A172 (cell line): ENCODE measurements around the gene TMPRSS4. TPM values are rescaled to one million over a fixed set of nuclear protein-coding genes. Genes with fewer than 3 reads are reported as not detected.

Experiments
- DNase-seq: peaks from one replicate; pipeline ENCODE4 v3.0.0-alpha.2; 2015; ENCODE audit warnings: low spot score
- total RNA-seq: library from RNA; depleted of rRNA; stranded (reverse); fragments of >200 nt; shearing (Covaris generic); gene quantifications from 2 replicates; pipeline ENCODE4 v1.2.3, GENCODE V29; 2014

TMPRSS4 gene
- total RNA-seq, 1 experiment from 2014 or later: not detected

DNA sequence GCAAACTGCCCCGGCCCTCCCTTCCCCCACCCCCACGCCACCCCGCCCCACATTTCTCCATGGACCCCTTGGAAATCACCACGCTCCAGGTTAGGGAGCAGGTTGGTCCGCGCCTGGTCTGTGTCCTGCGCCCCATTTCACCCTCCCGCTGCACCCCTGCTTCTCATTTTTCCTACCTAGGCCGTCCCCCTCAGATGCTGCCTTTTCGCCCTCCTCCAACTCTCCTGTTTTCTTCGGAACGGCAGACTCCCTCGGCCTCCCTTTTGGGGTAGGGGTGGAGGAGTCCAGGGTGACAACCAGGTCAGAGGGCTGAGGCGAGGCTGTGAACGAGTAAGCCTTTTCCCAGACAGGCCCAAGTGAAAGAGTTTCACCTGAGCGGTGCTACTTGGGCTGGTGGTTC is 76.6 kb downstream of the TMPRSS4 start:
- DNase-seq: no peak

DNA sequence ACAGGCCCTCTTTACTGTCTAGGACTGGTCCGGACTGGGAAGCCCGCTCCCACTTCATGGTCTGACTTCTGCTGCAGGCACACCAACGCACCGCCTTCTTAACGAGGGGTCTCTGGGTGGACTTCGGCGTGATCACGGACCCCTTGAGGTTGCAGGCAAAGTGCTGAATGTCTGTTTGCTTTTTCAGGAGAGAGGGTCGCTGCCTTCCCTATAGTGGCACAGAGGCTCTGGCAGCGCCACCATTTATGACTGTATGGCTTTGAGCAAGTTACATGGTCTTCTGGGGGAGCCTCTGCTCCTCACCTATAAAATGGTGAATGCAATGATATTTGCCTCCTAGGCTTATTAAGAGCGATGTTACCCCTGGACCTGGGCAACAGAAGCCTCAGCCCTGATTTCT is 77.1 kb downstream of the TMPRSS4 start:
- no peak for DNase-seq

DNA sequence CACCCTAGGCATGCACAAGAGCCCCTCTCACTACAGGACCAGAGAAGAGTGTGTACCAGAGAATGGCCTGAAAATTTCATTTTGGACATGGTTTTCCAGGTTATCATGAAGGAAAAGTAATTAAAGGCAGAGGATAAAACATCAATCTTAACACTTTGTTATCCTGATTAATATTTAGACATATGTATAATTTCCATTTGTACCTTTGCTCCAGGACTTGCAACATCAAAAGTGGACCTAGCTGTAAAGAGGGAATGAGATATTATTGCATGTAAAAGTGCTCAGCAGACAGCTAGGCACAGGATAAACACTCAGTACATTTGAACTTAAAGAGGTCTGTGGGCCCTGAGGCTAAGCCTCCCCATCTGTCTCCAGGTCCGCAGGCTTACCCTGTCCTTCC is 77.8 kb downstream of the TMPRSS4 start:
- DNase-seq: no peak

DNA sequence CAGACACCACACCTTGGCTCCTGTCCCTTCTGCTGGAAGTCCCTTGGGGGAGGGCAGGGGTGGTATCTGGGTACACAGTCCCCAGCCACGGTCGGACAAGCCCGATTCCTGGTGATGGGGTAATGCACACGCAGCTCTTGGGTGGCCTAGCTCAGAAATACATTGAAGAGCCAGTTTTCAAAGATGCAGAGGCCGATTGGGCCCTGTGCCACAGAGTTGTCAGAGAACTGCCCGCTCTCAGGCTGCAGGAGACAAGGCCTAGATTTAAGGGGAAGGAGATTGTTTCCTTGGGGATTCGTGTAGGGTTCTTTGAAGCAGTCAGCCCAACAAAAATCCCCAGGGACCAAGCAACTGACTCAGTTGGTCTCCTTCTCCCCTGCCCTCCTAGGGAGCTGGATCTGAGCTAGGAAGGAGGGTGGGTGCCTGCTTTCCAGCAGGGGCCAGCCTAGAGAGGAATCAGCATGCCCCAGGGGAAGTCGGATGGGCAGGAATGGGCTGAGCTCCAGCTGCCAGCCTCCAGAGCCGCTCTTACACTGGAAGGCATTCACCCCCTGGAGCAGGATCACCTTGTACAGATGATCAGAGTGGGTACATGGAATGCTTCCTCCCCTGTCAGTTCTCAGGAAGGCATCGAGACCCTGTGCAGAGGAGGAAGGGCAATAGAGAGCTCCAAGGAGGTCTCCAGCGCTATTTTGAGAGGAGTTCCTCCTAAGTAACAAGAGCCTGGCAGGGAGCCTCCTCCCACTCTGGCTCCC is 79.1 kb downstream of the TMPRSS4 start:
- DNase-seq: no peak

DNA sequence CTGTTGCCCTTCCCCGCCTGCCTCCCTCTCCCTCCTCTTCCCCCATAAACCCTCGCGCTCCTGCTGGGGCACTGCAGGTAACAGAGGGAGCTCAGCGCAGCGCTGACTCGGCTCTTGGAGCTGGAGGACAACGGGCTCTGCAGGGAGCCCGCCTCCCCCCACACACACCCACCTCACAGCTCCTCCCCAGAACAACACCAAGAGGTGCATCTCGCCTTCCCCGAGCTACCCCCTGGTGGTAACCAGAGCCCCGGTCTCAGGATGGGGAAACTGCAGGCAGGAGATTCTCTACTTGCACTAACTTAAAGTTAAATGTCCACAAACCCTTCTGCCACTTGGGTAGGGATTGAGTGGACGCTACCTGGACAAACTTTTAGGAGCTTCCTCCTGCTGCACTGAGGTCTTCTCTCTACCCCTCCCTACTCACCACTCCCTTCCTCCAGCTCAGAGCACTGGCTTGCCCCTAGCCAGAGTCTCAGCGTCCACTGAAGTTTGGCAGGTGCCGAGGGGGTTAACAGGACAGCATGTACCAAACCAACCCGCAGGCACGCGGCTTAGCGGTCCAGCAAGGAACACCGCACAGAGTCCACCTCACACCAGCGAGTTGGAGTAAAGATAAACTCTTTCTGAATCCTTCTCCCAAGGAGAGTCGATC is 79.8 kb downstream of the TMPRSS4 start:
- no peak for DNase-seq

DNA sequence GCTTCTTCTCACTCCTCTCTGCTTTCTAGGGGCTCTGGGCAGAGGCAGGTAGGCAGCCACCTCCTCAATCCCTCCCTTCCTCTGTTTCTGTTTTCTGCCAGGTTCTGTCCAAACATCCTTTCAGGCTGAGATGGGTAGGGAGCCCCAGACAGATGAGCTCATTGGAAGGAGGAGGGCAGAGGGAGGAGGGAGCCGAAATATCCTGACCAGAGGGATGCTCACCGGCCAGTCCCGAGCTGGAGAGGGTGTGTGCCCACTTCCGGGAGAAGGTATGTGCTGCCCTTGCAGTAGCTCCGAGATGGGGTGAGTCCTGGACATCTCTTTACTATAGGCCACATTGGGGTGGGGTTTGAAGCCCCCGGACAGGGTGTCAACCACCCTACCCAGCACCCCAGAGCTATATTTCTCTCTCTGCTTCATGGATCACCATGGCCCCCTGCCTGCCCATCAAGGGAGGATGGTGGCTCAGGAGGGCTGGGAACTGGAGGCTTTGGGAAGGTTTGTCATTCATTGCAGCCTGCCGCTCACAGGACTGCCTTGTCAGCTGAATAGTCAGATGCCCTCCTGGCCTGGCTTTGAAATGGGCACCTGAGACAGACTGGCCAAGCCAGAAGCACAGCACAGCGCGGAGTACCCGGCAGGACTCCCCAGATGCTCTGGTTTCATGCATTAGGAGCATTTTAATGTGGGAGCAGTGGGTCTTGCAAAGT is 80.5 kb downstream of the TMPRSS4 start:
- DNase-seq: no peak

DNA sequence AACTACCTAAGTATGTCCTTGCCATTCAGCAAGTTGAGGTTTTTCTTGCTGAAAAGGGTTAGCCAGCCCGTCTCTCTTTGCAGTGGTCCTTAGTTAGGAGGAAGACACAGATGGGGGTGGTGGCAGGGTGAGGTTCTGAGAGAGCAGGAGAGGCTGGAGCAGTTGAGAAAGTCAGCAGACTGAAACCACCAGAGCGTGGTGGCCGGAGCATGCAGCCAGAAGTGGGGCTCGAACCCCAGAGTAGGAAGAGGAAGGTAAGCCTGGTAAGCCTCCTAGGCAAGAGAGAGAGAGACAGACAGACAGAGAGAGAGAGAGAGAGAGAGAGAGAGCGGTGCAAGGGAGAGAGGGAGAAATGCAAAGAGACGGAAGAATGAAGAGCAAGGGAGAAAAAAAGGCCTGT is 84.9 kb downstream of the TMPRSS4 start:
- DNase-seq: no peak

DNA sequence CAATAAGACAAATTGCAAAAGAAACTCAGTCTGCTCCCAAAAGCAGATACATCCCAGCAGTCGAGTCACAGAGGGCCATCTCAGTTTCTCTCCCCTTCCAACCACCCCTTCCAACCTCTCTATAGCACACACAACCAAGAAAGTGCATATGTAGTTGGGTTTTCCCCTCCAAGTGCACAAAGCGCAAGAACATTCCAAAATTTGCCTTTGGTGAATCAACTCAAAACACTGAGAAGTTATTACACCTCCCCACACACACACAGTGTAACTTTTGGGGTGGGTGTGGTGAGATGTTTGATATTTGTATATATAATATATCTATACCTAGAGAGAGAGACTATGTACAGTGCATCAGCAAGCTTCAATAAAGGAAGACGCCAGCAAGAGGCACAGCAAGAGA is 86.0 kb downstream of the TMPRSS4 start:
- no peak for DNase-seq

DNA sequence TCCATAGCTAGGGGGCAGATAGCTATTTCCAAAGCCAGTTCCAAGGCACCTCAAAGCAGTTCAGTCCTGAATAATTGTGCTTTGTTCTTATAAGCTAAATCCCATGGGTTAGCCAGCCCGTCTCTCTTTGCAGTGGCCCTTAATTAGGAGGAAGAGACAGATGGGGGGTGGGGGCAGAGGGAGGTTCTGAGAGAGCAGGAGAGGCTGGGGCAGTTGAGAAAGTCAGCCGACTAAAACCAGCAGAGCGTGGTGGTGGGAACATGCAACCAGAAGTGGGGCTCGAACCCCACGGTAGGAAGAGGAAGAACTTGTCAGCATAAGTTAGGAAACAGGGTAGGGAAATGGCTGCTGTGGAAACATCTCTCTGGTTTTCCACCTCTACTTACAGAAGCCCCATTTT is 86.6 kb downstream of the TMPRSS4 start:
- DNase-seq: no peak

DNA sequence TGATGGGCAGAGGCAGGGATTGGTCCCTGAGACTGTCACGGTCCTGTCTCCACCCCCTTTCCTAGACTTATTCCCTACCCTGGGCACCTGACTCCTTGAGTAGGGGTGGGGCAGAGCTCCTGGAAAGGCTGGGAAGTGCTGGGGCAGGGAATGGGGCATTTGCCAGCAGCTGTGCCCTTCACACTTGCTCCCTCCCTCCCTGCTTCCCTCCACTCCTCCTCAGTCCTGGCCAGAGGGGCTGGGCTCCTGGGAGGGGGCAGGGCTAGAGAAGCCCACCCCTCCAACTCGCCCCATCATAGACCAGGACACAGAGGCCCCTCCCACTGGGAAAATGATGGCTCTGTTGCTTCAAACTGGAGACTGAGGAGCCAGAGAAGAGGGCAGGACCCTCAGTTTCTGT is 88.0 kb downstream of the TMPRSS4 start:
- no peak for DNase-seq

DNA sequence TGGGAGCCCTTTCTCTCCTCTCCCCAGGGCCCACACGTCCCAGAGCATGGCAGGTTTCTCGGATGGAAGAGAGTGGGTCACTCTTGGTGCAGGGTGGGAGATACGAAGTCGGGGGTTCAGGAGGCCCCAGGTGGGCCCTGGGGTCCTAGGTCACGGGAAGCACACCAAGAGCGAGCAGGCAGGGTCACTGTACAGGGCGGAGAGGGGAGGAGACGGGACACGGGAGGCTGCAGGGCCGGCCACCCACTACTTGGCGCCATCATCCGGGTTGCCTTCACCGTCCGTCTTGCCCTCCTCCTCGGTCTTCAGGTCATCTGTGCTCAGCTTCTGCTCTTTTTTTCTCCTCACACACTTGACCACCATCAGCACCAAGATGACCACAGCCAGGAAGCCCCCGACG is 89.8 kb downstream of the TMPRSS4 start:
- DNase-seq: no peak

DNA sequence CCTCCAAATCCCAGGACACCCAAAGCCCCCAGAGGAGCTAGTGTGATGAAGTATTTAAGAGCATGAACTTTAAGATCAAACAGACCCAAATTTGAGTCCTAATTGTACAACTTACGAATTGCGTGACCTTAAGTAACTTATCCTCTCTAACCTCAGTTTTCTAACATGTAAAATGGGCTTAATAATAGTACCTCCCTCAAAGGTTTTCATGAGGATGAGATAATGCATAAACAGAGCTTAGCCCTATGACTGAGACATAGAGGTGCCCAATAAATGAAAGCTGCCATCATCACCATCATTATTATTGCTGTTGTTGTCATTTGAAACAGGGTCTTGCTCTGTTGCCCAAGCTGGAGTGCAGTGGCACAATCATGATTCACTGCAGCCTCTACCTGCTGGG is 90.4 kb downstream of the TMPRSS4 start:
- DNase-seq: no peak

DNA sequence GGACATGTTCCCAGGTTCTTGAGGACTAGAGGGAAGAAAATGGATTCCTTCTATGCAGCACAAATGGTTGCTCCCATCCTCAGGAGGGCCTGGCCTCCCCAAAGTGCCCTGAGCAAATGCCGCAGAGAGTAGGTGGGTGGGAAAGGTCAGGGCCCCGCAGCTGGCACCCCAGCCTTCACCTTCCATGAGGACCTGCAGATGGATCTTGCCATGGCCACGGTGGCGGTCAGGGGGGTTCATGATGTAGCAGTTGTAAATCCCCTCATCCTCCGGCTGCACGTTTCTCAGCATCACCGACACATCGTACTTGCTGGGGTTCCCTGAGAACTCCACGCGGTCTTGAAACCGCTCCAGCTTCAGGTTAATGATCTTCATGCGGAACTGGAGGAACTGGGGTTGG is 91.0 kb downstream of the TMPRSS4 start:
- no peak for DNase-seq

DNA sequence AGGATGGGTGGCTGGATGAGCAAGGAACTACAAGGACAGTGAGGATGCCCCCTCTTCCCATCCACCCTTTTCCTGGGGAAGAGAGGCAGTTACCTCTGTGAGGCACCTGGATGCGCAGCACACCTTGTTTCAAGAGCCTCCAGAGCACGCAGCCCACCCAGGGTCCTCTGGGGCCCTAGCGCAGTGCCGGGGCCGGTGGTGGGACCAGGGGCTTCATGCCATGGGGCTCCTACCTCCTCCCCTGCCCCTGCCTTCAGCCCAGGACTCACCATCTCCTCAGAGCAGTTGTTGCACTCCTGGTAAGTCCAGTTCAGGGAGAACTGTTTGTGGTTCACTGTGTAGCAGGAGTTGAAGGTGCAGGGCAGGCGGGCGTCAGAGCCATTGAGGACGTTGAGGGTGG is 91.4 kb downstream of the TMPRSS4 start:
- DNase-seq: no peak

DNA sequence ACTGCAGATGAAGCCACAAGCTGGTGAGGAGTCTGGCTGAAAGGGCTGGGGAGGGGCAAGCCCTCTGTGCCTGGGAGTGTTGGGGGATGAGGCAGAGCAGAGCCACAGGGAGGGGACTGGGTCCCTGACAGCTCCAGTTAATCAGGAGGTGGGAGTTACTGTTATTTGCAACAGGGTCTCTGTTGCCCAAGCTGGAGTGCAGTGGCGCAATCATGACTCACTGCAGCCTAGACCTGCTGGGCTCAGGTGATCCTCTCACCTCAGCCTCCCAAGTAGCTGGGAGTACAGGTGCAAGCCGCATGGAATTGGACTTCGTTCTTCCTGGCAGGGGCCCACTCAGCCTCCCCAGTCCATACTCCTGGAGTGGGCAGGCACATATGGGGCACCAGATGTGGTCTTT is 91.9 kb downstream of the TMPRSS4 start:
- no peak for DNase-seq

DNA sequence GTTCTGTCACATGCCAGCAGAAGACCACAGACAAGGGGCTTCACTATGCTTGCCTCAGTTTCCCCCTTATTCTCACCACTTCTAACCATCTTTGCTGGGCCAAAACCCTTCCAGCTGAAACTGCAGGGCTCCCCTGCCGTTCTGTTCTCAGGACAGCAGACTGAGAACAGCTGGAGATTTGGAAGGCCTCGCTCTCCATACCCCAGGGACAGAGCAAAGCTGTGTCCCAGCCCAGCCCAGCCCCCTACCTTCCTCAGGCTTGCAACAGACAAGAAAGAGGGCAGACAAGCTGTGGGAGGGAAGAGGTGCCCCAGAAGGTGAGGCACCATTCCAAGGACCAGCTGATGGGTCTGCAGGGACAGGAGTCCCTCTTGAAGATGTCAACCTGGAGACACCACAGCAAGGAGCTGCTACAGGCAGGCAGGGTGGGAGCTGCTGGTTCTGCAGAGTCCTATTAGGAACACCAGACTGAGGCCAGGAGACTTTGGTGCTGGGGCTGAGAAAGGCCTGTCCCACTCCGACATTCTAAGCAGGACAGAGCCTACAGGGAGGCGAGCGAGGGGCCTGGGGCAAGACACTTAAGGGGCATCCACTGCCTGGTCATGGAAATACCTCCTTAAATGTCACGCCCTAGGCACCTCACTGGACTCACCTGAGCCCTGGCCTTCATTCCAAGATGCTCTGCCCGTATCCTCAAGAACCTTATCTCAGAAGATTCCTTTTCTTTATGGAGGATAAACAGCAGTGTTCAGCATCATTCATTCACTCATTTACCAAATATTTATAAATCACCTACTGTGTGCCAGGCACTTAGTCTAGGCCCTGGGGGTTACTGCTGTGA is 92.6 kb downstream of the TMPRSS4 start:
- DNase-seq: no peak

DNA sequence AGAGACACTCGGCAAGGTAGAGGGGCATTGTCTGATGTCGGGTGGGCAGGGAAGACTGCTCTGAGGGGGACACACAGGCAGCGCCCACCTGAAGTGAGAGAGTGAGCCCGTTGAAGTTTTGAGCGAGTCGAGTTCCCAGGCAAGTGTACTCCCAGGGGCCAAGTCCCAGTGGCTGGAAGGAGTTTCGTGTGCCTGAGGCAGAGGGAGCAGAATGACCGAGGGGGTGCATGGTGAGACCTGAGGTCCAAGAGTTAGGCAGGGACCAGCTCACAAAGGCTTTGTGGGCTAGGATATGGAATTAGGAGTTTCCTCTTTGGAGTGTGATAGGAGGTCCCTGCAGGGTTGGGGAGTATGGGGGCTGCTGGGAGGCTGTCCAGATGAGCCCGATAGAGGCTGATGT is 93.4 kb downstream of the TMPRSS4 start:
- no peak for DNase-seq

DNA sequence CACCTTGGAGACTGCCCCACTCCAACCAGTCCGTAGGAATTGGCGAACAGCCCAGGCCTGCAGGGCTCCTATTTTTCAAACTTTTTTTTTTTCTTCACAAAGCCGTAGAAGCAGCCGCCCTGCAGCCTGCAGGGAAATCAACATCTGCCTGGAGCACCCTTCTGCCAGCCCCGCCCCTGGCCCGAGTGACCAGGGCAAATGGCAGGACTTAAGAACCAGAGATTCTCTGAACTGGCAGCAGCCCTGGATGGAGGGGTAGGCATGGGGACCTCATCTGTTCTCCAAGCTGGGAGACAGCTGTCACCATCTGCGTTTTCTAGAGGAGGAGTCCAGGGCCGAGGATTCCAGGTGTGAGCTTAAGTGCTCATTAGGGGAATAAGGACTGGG is 94.0 kb downstream of the TMPRSS4 start:
- no peak for DNase-seq
